HG03469 (cell line): Measurements from ENCODE around the gene ZNF354B.
"Not testable (repeated sequence)": the region's sequence is repeated elsewhere in the genome, so short reads cannot be mapped to it uniquely, and the experiment has no call there.

Source experiments
- ATAC-seq: cut with Tn5 transposase; IDR thresholded peaks from one replicate; pipeline ENCODE4 v1.9.1; 2021; ENCODE audit warnings: mild to moderate bottlenecking, moderate library complexity, moderate number of reproducible peaks; ENCODE audit not compliant: unreplicated experiment

The ZNF354B gene

GRCh38 chr5:178883115-178883694, 23.5 kb downstream of the ZNF354B start:
- ATAC-seq = not testable (repeated sequence)

GRCh38 chr5:178883815-178884430, 24.2 kb downstream of the ZNF354B start:
- no peak for ATAC-seq

GRCh38 chr5:178895615-178896571, 36.1 kb downstream of the ZNF354B start, which contains the start of gene ZFP2:
ZFP2 (plus strand) TSS chr5:178895913; CDS start chr5:178931314, 35,401 bp downstream.
- ATAC-seq = no peak

GRCh38 chr5:178899289-178899688, 39.5 kb downstream of the ZNF354B start:
- no peak for ATAC-seq

- no peak for ATAC-seq
These were observed 43.1 kb downstream of the ZNF354B start for GRCh38 chr5:178902849-178903248.

- ATAC-seq = no peak
These were observed 72.3 kb downstream of the ZNF354B start for GRCh38 chr5:178931846-178932760.
